ENCODE results near the gene GAMT.

GAMT gene

GRCh38 chr19:1418951-1419738, 17.8 kb upstream of the GAMT start:
- no peak for DNase-seq (ENCODE audit: low read depth)

GRCh38 chr19:1418496-1418775, 17.1 kb upstream of the GAMT start:
- no peak for DNase-seq (ENCODE audit: low read depth)

GRCh38 chr19:1417681-1418495, 16.5 kb upstream of the GAMT start:
- DNase-seq (ENCODE audit: low read depth) = no peak

- DNase-seq (ENCODE audit: low read depth) = no peak
Observed at GRCh38 chr19:1417145-1417544, 15.8 kb upstream of the GAMT start.

GRCh38 chr19:1416014-1416841, 14.9 kb upstream of the GAMT start:
- DNase-seq (ENCODE audit: low read depth) = no peak

- no peak for DNase-seq (ENCODE audit: low read depth)
Observed at GRCh38 chr19:1412995-1413800, 11.9 kb upstream of the GAMT start.

- DNase-seq (ENCODE audit: low read depth) = no peak
Observed at GRCh38 chr19:1412323-1412923, 11.1 kb upstream of the GAMT start.

GRCh38 chr19:1411255-1412191, 10.2 kb upstream of the GAMT start:
- no peak for DNase-seq (ENCODE audit: low read depth)

GRCh38 chr19:1410789-1411188, 9.4 kb upstream of the GAMT start:
- no peak for DNase-seq (ENCODE audit: low read depth)

- DNase-seq (ENCODE audit: low read depth) = no peak
Observed at GRCh38 chr19:1410136-1410786, 8.9 kb upstream of the GAMT start.

GRCh38 chr19:1409204-1410005, 8.1 kb upstream of the GAMT start:
- DNase-seq (ENCODE audit: low read depth) = no peak

- peak; percentile 45 for DNase-seq (ENCODE audit: low read depth)
Observed at GRCh38 chr19:1408300-1409203, 7.2 kb upstream of the GAMT start.

GRCh38 chr19:1407528-1408299, 6.4 kb upstream of the GAMT start, which contains the start of gene DAZAP1:
TSS of gene DAZAP1 (plus strand) at chr19:1407586. CDS start at chr19:1407774, 188 bp downstream.
- DNase-seq (ENCODE audit: low read depth) = peak; percentile 31

GRCh38 chr19:1406774-1407527, 5.6 kb upstream of the GAMT start:
- peak; percentile 99 for DNase-seq (ENCODE audit: low read depth)

- no peak for DNase-seq (ENCODE audit: low read depth)
Observed at GRCh38 chr19:1402411-1403070, 1.2 kb upstream of the GAMT start.

GRCh38 chr19:1401889-1402217, 511 bp upstream of the GAMT start:
- DNase-seq (ENCODE audit: low read depth) = no peak

All from activated T-cell treated with anti-CD3 and anti-CD28 coated beads for 1 hour (primary cell).